ENCODE results near the gene BAG2. TPM values are rescaled to one million over a fixed set of nuclear protein-coding genes. Genes with fewer than 3 reads are reported as not detected.

BAG2 gene
- total and polyA plus RNA-seq, 2 of the 13 experiments (the other 11 are each of a cell fraction or from before 2014, with no cell fraction given) = 5.7 to 15.1 TPM

DNA sequence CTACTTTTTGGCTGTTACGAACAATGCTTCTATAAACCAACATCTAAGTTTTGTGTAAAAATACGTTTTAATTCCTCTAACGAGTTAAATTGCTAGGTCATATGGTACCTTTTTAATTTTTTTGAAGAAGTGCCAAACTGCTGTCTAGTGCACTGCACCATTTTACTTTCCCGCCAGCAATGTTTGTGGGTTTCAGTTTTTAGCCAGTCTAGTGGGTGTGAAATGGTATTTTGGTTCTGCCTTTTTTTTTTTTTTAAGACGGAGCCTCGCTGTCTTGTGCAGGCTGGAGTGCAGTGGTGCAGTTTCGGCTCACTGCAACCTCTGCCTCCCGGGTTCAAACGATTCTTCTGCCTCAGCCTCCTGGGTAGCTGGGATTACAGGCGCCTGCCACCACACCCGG, 34.1 kb upstream of the BAG2 start:
- 96% methylated on average over 11 of the region's 11 CpGs for WGBS (ENCODE audit: low lambda C conversion rate)
- CTCF ChIA-PET (ENCODE audit: low intra/inter-chr PET ratio, low total read pairs) = no interaction called here
- DNase-seq (ENCODE audit: low spot score) (no peak), ATAC-seq (no peak), FAIRE-seq (no peak)
- Histone ChIP-seq H2AFZ (ENCODE audit: low read length) (no peak overlapping the region), H3K79me2 (ENCODE audit: insufficient read depth, low read length) (no peaks in the 10 kb centered on the region), H3K27me3 (ENCODE audit: control insufficient read depth in 1 of 2, insufficient read depth in 2 of 2, low read length in 2 of 2) (no peaks in the 10 kb centered on the region), H3K4me1 (ENCODE audit: insufficient read depth, low read length) (peaks cover 25% of the 10 kb centered on the region), H3K27ac (ENCODE audit: extremely low read length, insufficient read depth, low read length) (no peak overlapping the region), H3K9me3 (ENCODE audit: low read length) (no peaks in the 10 kb centered on the region), H3K36me3 (replicated peaks in 1 of 2; ENCODE audit: control insufficient read depth in 1 of 2, insufficient read depth in 2 of 2, low read length in 2 of 2) (peaks cover 6 to 44% of the 10 kb centered on the region in 2 experiments), H4K20me1 (ENCODE audit: insufficient read depth, low read length) (no peaks in the 10 kb centered on the region), H3K4me2 (ENCODE audit: low read depth, low read length) (no peak overlapping the region), H3K9ac (ENCODE audit: insufficient read depth, low read depth, low read length) (no peak overlapping the region), H3K4me3 (replicated peaks in 1 of 3; ENCODE audit: insufficient read depth in 1 of 3, low read depth in 2 of 3, low read length in 3 of 3) (no peak overlapping the region)
- BruUV-seq (replicated peaks) = no TSS peak
- POLR2A ChIA-PET = no interaction called here
- in situ Hi-C loops (cut with HindIII; ENCODE audit: extremely low pct_ligation_motif_present, low pct_unique_long_range_greater_than_20kb) (no loop called here), intact Hi-C loops (cut with micrococcal nuclease; ENCODE audit: unreplicated experiment) (no loop called here)
- TF ChIP-seq, protein P1, sequence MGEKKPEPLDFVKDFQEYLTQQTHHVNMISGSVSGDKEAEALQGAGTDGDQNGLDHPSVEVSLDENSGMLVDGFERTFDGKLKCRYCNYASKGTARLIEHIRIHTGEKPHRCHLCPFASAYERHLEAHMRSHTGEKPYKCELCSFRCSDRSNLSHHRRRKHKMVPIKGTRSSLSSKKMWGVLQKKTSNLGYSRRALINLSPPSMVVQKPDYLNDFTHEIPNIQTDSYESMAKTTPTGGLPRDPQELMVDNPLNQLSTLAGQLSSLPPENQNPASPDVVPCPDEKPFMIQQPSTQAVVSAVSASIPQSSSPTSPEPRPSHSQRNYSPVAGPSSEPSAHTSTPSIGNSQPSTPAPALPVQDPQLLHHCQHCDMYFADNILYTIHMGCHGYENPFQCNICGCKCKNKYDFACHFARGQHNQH (CRISPR knock-in tag; IDR thresholded peaks at IDR 0.05) = no peak
- no peak for TF ChIP-seq ZNF296 (CRISPR knock-in tag; conservative IDR thresholded peaks at IDR 0.05)
- TF ChIP-seq, protein P2, sequence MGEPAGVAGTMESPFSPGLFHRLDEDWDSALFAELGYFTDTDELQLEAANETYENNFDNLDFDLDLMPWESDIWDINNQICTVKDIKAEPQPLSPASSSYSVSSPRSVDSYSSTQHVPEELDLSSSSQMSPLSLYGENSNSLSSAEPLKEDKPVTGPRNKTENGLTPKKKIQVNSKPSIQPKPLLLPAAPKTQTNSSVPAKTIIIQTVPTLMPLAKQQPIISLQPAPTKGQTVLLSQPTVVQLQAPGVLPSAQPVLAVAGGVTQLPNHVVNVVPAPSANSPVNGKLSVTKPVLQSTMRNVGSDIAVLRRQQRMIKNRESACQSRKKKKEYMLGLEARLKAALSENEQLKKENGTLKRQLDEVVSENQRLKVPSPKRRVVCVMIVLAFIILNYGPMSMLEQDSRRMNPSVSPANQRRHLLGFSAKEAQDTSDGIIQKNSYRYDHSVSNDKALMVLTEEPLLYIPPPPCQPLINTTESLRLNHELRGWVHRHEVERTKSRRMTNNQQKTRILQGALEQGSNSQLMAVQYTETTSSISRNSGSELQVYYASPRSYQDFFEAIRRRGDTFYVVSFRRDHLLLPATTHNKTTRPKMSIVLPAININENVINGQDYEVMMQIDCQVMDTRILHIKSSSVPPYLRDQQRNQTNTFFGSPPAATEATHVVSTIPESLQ (CRISPR knock-in tag; conservative IDR thresholded peaks at IDR 0.05) = no peak
- TF ChIP-seq, protein P3, sequence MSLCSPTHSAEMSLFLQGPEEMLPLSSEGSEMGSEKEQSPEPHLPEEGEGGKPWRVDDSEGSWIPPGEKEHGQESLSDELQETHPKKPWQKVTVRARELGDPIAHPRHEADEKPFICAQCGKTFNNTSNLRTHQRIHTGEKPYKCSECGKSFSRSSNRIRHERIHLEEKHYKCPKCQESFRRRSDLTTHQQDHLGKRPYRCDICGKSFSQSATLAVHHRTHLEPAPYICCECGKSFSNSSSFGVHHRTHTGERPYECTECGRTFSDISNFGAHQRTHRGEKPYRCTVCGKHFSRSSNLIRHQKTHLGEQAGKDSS (CRISPR knock-in tag; IDR thresholded peaks at IDR 0.05; ENCODE audit: borderline replicate concordance, low read depth) = no peak
- TF ChIP-seq, protein P4, sequence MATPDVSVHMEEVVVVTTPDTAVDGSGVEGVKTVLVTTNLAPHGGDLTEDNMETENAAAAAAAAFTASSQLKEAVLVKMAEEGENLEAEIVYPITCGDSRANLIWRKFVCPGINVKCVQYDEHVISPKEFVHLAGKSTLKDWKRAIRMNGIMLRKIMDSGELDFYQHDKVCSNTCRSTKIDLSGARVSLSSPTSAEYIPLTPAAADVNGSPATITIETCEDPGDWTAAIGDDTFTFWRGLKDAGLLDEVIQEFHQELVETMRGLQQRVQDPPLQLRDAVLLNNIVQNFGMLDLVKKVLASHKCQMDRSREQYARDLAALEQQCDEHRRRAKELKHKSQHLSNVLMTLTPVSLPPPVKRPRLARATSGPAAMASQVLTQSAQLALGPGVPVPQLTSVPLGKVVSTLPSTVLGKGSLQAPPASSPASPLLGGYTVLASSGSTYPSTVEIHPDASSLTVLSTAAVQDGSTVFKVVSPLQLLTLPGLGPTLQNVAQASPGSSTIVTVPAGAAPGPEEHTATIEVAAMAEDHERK (CRISPR knock-in tag; IDR thresholded peaks at IDR 0.05; ENCODE audit: low read depth) = no peak
- no peak for TF ChIP-seq SALL1 (CRISPR knock-in tag; IDR thresholded peaks at IDR 0.05)
- TF ChIP-seq, protein P5, sequence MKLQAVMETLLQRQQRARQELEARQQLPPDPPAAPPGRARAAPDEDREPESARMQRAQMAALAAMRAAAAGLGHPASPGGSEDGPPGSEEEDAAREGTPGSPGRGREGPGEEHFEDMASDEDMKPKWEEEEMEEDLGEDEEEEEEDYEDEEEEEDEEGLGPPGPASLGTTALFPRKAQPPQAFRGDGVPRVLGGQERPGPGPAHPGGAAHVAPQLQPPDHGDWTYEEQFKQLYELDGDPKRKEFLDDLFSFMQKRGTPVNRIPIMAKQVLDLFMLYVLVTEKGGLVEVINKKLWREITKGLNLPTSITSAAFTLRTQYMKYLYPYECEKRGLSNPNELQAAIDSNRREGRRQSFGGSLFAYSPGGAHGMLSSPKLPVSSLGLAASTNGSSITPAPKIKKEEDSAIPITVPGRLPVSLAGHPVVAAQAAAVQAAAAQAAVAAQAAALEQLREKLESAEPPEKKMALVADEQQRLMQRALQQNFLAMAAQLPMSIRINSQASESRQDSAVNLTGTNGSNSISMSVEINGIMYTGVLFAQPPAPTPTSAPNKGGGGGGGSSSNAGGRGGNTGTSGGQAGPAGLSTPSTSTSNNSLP (IDR thresholded peaks at IDR 0.05; ENCODE audit: low read depth, low read length) = no peak
- TF ChIP-seq, protein P6, sequence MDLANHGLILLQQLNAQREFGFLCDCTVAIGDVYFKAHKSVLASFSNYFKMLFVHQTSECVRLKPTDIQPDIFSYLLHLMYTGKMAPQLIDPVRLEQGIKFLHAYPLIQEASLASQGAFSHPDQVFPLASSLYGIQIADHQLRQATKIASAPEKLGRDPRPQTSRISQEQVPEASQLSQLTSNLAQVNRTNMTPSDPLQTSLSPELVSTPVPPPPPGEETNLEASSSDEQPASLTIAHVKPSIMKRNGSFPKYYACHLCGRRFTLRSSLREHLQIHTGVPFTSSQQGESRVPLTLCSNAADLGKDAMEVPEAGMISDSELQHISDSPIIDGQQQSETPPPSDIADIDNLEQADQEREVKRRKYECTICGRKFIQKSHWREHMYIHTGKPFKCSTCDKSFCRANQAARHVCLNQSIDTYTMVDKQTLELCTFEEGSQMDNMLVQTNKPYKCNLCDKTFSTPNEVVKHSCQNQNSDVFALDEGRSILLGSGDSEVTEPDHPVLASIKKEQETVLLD (CRISPR knock-in tag; IDR thresholded peaks at IDR 0.05; ENCODE audit: low read depth) = no peak
- TF ChIP-seq NR2F1 (CRISPR knock-in tag; IDR thresholded peaks at IDR 0.05) = no peak
- no peak for TF ChIP-seq ZNF333 (CRISPR knock-in tag; IDR thresholded peaks at IDR 0.05; ENCODE audit: borderline replicate concordance)
- no peak for TF ChIP-seq KLF16 (CRISPR knock-in tag; IDR thresholded peaks at IDR 0.05)
- TF ChIP-seq, protein P7, sequence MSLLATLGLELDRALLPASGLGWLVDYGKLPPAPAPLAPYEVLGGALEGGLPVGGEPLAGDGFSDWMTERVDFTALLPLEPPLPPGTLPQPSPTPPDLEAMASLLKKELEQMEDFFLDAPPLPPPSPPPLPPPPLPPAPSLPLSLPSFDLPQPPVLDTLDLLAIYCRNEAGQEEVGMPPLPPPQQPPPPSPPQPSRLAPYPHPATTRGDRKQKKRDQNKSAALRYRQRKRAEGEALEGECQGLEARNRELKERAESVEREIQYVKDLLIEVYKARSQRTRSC (CRISPR knock-in tag; IDR thresholded peaks at IDR 0.05; ENCODE audit: low read depth) = no peak

Measured in HepG2 (cell line).